Vagina (tissue), 2 donors: ENCODE measurements around the gene RUVBL1.

ENCODE experiments used
- POLR2AphosphoS5 ChIP-seq, 2 donors: sonication (generic); formaldehyde crosslinking; IDR thresholded peaks; one replicate each; pipeline ENCODE4 v1.9.0; 2017; ENCODE audit warnings: antibody characterized with exemption in 2 of 2, mild to moderate bottlenecking in 2 of 2, low read depth in 1 of 2; ENCODE audit not compliant: insufficient read depth in 1 of 2
- TF ChIP-seq, protein P1 (sequence below), 3 experiments: fragments of 450-650 bp in 2 of 3; fragments of 200-600 bp in 1 of 3; sonication (generic) in 1 of 3; IDR thresholded peaks; one replicate each; pipeline ENCODE4 v1.5.1; 2017 to 2019; ENCODE audit warnings: antibody characterized with exemption in 3 of 3, mild to moderate bottlenecking in 2 of 3, moderate library complexity in 2 of 3

- no peak for TF ChIP-seq POLR2AphosphoS5 (IDR thresholded peaks at IDR 0.05; ENCODE audit: insufficient read depth in 1 of 2, low read depth in 1 of 2)
- TF ChIP-seq, protein P1, sequence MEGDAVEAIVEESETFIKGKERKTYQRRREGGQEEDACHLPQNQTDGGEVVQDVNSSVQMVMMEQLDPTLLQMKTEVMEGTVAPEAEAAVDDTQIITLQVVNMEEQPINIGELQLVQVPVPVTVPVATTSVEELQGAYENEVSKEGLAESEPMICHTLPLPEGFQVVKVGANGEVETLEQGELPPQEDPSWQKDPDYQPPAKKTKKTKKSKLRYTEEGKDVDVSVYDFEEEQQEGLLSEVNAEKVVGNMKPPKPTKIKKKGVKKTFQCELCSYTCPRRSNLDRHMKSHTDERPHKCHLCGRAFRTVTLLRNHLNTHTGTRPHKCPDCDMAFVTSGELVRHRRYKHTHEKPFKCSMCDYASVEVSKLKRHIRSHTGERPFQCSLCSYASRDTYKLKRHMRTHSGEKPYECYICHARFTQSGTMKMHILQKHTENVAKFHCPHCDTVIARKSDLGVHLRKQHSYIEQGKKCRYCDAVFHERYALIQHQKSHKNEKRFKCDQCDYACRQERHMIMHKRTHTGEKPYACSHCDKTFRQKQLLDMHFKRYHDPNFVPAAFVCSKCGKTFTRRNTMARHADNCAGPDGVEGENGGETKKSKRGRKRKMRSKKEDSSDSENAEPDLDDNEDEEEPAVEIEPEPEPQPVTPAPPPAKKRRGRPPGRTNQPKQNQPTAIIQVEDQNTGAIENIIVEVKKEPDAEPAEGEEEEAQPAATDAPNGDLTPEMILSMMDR (IDR thresholded peaks at IDR 0.05): no peak
These were observed 37.0 kb upstream of the RUVBL1 start for GRCh38 chr3:128160661-128161060.
